HG02610 (cell line): Measurements from ENCODE around the gene COL25A1.

Experiments
- ATAC-seq: cut with Tn5 transposase; IDR thresholded peaks from one replicate; pipeline ENCODE4 v1.9.1; 2021; ENCODE audit warnings: mild to moderate bottlenecking, moderate library complexity; ENCODE audit not compliant: unreplicated experiment

The COL25A1 gene

DNA sequence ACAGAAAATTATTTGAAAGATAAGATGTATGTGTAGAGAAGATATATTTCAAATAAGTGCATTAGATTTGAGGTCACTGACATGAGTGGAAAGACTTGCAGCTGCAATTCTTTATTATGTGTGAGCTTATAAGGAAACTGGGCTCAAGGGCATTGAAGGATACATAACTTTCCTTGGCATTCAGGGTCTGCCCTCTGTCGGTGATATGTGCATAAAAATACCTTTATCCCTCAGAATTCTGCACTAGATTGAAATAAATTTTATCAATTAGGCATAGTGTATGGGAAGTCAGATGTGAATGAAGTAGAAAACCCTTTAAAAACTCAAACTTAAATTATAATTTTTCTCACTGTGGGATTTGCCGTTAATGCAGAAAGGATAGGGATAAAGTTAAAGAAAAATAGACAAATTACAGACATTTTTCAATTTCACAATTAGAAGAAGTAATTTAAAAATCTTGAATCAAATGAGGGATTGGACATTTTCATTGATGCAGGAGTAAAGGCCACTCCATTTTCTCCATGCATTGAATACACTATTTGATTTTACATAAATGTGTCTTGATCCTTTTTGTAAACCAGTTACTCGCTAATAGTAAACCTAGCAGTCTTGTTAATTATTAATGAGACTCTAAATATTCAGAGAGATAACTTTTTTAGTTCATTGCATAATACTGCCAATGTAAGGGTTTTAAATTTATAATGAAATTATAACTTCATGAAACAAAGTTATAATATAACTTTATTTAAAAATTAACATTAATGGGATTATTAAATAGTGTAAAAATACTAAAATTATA lies 518.6 kb downstream of the COL25A1 start:
- ATAC-seq, result no peak

DNA sequence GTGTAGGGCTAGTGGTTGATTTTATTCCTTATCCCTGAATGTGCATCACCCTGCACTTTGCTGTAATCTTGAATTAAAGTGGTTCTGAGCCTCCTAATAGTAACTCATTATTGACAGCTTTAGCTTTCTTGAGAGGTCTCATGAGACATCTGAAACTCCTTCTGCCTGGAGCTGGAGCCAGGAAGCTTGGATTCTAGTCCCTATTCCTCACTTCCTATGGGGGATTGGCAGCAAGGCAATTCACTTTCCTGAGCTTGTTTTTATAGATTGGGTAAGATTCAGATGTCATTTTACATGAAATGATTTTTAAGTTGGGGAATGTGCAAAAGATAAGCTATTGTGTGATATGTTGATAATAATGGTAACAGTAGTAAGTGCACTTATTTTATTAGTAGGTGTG lies 522.5 kb downstream of the COL25A1 start:
- ATAC-seq, result no peak

DNA sequence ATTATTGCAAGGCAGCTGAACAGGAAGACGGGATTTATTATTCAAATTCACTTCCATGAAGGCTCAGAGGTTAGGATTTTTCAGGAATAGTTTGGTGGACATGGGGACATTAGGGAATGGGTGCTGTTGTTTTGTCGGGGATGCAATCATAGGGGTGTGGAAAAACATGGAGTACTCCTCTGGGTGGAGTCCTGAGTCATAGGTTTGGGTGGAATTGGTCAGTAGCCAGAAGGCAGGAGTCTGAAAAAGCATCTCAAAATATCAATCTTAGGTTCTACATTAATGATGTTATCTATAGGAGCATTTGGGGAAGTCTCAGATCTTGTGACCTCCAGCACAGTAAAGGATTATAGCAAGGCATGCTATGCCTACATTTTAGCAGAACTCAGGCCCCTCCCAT lies 525.1 kb downstream of the COL25A1 start:
- ATAC-seq, result no peak

DNA sequence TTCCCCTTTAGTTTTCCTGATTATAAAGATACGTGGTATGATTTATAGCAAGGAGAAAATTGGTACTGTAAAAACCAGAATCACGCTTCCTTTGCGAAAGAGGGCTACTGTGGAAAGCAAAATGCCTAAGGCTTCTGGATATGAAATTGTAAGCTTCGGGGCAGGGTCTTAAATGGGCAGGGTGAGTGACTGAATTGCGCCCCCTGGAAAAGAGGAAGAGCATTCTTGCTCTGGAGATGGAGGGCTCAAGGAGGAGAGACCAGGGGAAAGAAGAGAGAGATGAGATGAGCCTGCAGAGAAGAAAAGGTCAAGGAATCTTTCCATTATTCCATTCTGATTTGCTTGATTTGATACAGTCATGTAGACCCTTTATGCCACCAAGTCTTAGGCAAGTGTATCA lies 526.5 kb downstream of the COL25A1 start:
- ATAC-seq, result no peak

DNA sequence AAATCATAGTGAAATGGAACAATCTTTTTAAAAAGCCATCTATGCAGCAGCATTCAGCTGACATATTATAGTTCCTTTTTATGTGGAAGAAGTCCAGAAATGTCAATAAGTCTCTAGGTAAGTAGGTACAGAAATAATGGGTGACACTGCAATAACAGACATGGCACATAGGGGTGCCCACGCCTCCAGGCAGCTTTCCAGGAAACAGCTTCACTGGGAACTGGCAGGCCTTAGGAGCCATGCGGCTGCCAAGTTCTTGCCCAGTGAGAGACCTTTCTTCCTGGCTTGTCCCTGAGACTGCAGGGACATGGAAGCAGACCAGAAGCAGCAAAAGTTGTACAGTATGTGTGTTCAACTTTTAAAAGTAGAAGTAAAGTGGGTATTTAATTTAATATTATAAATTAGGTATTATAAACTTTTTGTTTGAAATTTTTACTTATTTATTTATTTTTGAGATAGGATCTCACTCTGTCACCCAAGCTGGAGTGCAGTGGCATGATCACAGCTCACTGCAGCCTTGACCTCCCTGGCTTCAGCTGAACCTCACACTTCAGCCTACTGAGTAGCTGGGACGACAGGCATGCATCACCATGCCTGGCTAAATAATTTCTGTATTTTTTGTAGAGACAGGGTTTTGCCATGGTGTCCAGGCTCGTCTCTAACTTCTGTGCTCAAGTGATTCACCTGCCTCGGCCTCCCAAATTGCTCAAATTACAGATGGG lies 527.5 kb downstream of the COL25A1 start:
- no peak for ATAC-seq

DNA sequence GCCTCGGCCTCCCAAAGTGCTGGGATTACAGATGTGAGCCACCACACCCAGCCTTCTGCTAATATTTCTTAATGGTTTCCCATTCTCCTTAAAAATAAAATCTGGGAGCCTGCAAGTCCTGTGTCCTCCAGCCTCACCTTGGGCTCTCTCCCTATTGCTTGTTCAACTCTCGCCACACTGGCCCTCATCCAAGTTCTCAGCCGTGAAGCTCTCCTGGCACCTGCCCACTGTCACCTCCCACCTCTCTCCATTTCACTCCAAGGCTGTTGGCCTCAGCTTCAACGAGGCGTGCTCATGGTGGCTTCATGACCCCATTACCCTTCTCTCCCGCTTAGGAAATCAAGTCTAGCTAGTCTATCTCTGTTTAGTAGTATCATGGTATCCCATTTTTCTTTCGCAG lies 530.1 kb downstream of the COL25A1 start:
- ATAC-seq, result no peak

DNA sequence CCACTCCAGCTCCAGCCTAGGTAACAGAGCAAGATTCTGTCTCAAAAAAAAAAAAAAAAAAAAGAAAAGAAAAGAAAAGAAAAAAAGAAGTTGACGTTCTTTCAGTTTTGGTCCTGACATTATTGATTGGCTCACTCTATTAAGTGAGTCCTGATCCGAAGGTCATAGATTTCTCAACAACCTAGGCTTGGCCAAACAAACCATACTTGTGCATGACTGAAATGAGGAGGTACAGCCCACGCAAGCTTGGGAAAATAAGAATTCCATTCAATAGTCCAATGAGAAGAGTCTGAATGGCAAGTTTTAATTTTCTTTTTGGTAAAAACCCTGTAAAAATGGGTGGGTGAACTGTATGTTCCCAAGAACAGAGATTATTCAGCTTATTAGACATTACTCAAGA lies 536.4 kb downstream of the COL25A1 start:
- ATAC-seq, result no peak

DNA sequence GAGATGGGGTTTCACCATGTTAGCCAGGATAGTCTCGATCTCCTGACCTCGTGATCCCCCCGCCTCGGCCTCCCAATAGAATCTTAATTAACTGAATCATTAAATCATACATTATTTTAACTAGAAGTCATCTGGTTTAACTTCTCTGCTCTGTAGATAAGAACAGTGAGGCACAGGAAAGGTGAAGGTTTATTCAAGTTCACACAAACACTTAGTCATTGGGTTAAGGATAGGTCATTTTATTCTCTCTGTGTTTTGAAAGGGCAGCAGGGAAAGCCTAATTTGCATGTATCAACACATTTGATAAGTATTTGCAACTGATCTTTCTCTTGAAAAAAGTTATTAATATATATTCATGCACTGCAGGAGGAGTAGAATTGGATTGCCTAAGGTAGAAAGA lies 538.5 kb downstream of the COL25A1 start:
- ATAC-seq, result no peak

DNA sequence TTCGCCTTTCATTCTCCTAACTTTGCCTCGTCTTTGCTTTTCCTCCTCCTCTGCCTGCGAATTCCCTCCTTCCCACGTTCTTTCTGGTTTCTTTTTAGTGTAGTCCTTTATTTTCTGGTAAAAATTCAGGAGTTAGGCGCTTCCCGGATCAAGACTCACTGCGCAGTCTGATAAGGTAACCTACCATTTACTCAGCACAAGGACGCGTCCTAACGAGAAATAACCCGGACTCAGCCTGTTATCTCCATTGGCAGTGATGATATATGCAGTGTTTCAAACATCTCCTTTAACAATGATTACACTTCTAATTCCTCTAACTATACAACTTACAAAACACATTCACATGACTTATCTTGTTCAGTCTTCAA lies 539.2 kb downstream of the COL25A1 start:
- no peak for ATAC-seq

DNA sequence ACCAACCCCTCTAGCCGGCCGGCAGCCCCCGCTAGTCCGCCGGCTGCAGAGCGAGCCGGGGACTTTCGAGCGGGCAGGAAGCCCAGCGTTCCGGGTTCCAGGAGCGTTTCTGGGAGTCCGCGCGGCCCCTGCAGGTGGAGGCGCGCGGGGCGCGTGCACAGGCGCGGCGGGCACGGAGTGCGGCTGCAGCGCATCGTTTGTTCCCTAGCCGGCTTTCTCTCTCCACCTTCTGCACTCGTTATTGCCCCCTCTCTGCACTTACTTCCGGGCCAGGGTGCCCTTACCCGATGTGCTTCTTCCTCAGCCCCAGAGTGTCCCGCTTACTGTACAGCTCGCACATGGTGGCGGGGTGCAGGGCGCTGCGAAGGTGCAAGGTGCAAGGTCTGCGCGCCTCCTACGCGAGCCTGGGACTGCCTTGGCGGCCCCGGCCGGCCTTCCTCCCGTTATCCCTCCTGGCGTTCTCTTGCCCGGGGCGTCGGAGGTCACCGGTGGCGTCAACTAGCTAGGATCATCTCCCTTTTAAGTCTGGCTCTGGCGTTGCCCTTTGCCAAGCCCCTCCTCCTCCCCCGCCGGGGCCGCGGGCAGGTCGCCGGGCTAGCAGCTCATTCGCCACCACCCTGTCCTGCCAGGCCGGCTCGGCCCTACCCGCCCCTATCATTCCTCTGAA lies 539.8 kb downstream of the COL25A1 start, which contains the start of gene ETNPPL:
Gene ETNPPL, minus strand, starts transcription at position 495 of the 667 bp plus-strand sequence. Its CDS starts 155 bp downstream, at position 340.
- ATAC-seq, result no peak
